Measurements from ENCODE around the gene IGSF21. TPM values are rescaled to one million over a fixed set of nuclear protein-coding genes. Genes with fewer than 3 reads are reported as not detected.

Gene IGSF21
- polyA plus RNA-seq, 2 donors, result 0.06 to 0.13 TPM

DNA sequence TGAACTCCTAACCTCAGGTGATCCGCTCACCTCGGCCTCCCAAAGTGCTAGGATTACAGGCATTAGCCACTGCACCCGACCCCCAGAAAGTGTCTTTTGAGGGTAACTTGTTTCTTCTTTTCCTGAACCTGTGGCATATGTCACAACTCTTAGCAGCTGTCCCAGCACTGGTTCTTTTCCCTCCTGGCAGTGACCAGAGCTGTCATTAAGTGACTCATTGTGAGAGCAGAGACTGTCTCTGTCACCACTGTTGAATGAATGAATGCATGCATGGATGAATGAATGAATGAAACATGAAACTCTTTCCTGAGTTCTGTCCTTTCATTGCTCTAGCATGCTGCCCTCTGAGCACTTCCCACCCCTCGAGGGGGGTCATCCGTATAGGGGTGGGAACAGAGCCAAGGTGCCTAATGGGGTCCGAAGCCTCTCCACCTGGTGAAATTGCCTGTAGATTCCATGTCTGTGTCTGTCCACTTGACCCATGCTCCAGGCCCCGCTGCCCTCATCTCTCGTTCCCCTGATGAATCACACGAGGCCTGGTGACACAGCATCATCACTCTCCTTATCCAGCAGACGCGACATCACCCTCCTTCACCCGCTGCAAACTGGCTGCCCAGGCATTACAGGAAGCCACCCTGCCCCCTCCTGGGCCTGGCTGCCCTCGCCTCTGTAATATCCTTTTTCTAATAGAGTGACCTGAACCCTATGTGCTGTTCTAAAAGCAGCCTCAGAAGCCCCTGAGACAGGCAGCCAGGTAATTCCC, 75.0 kb downstream of the IGSF21 start:
- H3K27me3 ChIP-seq (ENCODE audit: control insufficient read depth in 1 of 2, insufficient read depth in 2 of 2, low read length in 2 of 2), result peaks cover 0 to 4% of the 10 kb centered on the region in 2 donors
- no peak overlapping the region for H3K27ac ChIP-seq (ENCODE audit: low read depth in 2 of 2, low read length in 1 of 2)
- no peaks in the 10 kb centered on the region for H3K9me3 ChIP-seq (ENCODE audit: control insufficient read depth in 2 of 2, insufficient read depth in 1 of 2, low read depth in 1 of 2, low read length in 1 of 2)
- H3K4me1 ChIP-seq (ENCODE audit: control insufficient read depth in 2 of 2, insufficient read depth in 2 of 2, low read length in 1 of 2), result no peaks in the 10 kb centered on the region
- 41 to 45% methylated on average over 13 of the region's 13 CpGs for WGBS, 2 donors
- no peaks in the 10 kb centered on the region for H3K36me3 ChIP-seq (ENCODE audit: control insufficient read depth in 2 of 2, insufficient read depth in 2 of 2, low read length in 1 of 2)
- H3K4me3 ChIP-seq (ENCODE audit: low read depth in 1 of 2, low read length in 2 of 2), result no peak overlapping the region

DNA sequence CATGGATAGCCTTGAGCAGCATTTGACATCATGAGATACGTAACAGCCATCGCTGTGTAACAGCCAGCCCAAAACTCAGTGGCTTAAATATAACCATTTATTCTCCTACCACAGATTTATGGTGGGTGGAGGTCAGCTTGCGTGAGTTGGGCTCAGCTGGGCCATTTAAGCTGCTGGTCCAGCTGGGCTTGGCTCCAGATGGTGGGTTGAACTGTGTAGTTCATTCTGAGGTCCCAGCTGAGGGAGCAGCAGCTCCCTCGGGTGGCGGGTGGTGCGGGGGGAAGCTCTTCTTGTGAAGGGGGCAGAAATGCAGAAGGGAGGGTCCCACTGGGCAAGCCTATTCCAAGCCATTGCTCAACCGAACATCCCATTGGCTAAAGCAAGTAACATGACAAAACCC, 75.9 kb downstream of the IGSF21 start:
- WGBS, 2 donors, result 75 to 78% methylated on average over 7 of the region's 7 CpGs
- Histone ChIP-seq H3K27me3 (ENCODE audit: control insufficient read depth in 1 of 2, insufficient read depth in 2 of 2, low read length in 2 of 2) (peaks cover 0 to 4% of the 10 kb centered on the region in 2 donors), H3K27ac (ENCODE audit: low read depth in 2 of 2, low read length in 1 of 2) (no peak overlapping the region)

DNA sequence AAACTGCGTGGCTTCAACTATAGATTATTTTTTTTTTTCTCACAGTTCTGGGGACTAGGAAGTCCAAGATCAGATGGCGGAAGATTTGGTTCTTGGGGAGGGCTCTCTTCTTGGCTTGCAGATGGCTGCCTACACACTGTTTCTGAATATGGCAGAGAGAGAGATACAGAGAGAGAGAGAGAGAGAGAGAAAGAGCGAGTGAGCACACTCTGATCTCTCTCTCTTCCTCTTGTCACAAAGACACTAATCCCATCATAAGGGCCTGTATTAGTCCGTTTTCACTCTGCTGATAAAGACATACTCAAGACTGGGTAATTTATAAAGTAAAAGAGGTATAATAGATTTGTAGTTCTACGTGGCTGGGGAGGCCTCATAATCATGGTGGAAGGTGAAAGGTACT, 79.5 kb downstream of the IGSF21 start:
- Histone ChIP-seq H3K27ac (ENCODE audit: low read depth in 2 of 2, low read length in 1 of 2) (no peak overlapping the region), H3K4me3 (ENCODE audit: low read depth in 1 of 2, low read length in 2 of 2) (no peak overlapping the region), H3K27me3 (ENCODE audit: control insufficient read depth in 1 of 2, insufficient read depth in 2 of 2, low read length in 2 of 2) (peaks cover 0 to 4% of the 10 kb centered on the region in 2 donors), H3K36me3 (ENCODE audit: control insufficient read depth in 2 of 2, insufficient read depth in 2 of 2, low read length in 1 of 2) (no peaks in the 10 kb centered on the region), H3K4me1 (ENCODE audit: control insufficient read depth in 2 of 2, insufficient read depth in 2 of 2, low read length in 1 of 2) (no peaks in the 10 kb centered on the region), H3K9me3 (ENCODE audit: control insufficient read depth in 2 of 2, insufficient read depth in 1 of 2, low read depth in 1 of 2, low read length in 1 of 2) (no peaks in the 10 kb centered on the region)
- 73 to 76% methylated on average over 5 of the region's 5 CpGs for WGBS, 2 donors

More for the DNA sequence above, 75.9 kb downstream of the IGSF21 start:
- Histone ChIP-seq H3K9me3 (ENCODE audit: control insufficient read depth in 2 of 2, insufficient read depth in 1 of 2, low read depth in 1 of 2, low read length in 1 of 2) (no peaks in the 10 kb centered on the region), H3K4me1 (ENCODE audit: control insufficient read depth in 2 of 2, insufficient read depth in 2 of 2, low read length in 1 of 2) (no peaks in the 10 kb centered on the region), H3K4me3 (ENCODE audit: low read depth in 1 of 2, low read length in 2 of 2) (no peak overlapping the region), H3K36me3 (ENCODE audit: control insufficient read depth in 2 of 2, insufficient read depth in 2 of 2, low read length in 1 of 2) (no peaks in the 10 kb centered on the region)

DNA sequence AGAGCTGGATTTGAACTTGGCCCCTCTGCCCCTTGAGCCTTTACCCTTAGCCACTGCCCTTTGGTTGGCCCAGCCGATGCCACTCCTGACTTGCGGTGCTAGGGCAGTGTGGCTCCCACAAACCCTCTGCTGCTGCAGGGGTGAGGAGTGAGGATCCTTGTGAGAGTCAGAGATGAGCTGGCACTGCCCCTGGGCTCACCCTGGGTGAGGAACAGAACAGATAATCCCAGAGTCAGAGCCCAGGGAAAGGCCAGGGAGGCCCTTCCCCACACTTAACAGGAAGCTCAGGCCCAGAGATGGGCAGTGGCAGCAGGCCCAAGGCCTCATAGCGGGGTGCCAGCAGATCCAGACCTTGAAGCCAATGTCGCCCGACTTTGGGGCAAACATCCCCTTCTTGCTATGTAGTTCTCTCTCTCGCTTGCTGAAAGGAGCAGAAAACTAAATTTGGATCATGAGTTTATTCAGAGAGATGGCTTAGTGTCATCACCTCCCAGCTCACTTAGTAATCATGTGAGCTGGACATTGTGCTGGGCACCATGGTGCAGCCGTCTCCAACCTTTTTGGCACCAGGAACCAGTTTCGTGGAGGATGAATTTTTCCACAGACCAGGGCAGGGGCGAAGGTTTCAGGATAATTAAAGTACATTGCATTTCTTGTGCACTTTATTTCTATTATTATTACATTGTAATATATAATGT, 81.4 kb downstream of the IGSF21 start:
- no peak overlapping the region for H3K27ac ChIP-seq (ENCODE audit: low read depth in 2 of 2, low read length in 1 of 2)
- H3K4me3 ChIP-seq (ENCODE audit: low read depth in 1 of 2, low read length in 2 of 2), result no peak overlapping the region
- no peaks in the 10 kb centered on the region for H3K4me1 ChIP-seq (ENCODE audit: control insufficient read depth in 2 of 2, insufficient read depth in 2 of 2, low read length in 1 of 2)
- H3K27me3 ChIP-seq (ENCODE audit: control insufficient read depth in 1 of 2, insufficient read depth in 2 of 2, low read length in 2 of 2), result peaks cover 0 to 4% of the 10 kb centered on the region in 2 donors
- WGBS, 2 donors, result 84 to 90% methylated on average over 9 of the region's 9 CpGs
- H3K36me3 ChIP-seq (ENCODE audit: control insufficient read depth in 2 of 2, insufficient read depth in 2 of 2, low read length in 1 of 2), result no peaks in the 10 kb centered on the region
- H3K9me3 ChIP-seq (ENCODE audit: control insufficient read depth in 2 of 2, insufficient read depth in 1 of 2, low read depth in 1 of 2, low read length in 1 of 2), result no peaks in the 10 kb centered on the region

DNA sequence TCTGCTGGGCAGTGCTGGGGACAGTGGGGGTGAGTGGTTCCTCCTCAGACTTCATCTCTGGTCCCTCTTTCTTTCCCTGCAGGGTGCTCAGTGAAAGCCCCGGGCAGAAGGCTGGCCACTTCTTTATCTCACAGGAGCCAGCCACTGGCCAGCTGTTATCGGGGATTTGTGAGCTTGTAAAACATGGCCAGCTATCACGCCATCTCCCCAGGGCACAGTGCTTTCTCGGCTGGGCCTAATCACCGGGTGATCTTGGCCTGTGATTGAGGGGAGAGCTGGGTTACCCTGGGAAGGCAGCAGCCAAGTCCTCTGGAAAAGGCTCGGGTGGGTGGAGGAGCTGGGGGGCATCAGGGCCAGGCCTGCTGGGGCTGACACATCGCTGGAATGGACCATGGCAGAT, 83.0 kb downstream of the IGSF21 start:
- Histone ChIP-seq H3K4me1 (ENCODE audit: control insufficient read depth in 2 of 2, insufficient read depth in 2 of 2, low read length in 1 of 2) (no peaks in the 10 kb centered on the region), H3K27me3 (ENCODE audit: control insufficient read depth in 1 of 2, insufficient read depth in 2 of 2, low read length in 2 of 2) (peaks cover 0 to 10% of the 10 kb centered on the region in 2 donors), H3K9me3 (ENCODE audit: control insufficient read depth in 2 of 2, insufficient read depth in 1 of 2, low read depth in 1 of 2, low read length in 1 of 2) (no peaks in the 10 kb centered on the region), H3K27ac (ENCODE audit: low read depth in 2 of 2, low read length in 1 of 2) (no peak overlapping the region), H3K4me3 (ENCODE audit: low read depth in 1 of 2, low read length in 2 of 2) (no peak overlapping the region), H3K36me3 (ENCODE audit: control insufficient read depth in 2 of 2, insufficient read depth in 2 of 2, low read length in 1 of 2) (no peaks in the 10 kb centered on the region)
- WGBS, 2 donors, result 36 to 37% methylated on average over 6 to 7 of the region's 7 CpGs

DNA sequence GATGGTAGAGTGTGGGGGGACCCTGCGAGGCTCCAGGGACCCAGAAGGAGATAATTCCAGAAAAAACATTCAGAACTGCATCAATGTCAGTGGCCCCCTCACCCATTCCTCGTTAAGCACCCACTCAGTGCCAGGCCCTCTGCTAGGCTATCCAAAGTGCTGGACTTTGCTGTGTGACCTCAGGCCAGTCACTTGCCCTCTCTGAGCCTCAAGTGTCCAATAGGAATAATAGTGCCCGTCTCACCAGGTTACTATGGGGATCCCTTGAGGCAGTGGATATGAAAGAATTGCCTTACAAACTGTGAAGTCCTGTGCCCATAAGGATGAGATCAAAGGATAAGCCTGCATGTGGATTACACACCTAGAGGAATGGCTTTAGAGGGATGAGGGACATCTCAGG, 83.4 kb downstream of the IGSF21 start:
- Histone ChIP-seq H3K9me3 (ENCODE audit: control insufficient read depth in 2 of 2, insufficient read depth in 1 of 2, low read depth in 1 of 2, low read length in 1 of 2) (no peaks in the 10 kb centered on the region), H3K27me3 (ENCODE audit: control insufficient read depth in 1 of 2, insufficient read depth in 2 of 2, low read length in 2 of 2) (peaks cover 0 to 7% of the 10 kb centered on the region in 2 donors), H3K4me3 (ENCODE audit: low read depth in 1 of 2, low read length in 2 of 2) (no peak overlapping the region), H3K27ac (ENCODE audit: low read depth in 2 of 2, low read length in 1 of 2) (no peak overlapping the region), H3K36me3 (ENCODE audit: control insufficient read depth in 2 of 2, insufficient read depth in 2 of 2, low read length in 1 of 2) (no peaks in the 10 kb centered on the region), H3K4me1 (ENCODE audit: control insufficient read depth in 2 of 2, insufficient read depth in 2 of 2, low read length in 1 of 2) (no peaks in the 10 kb centered on the region)
- 69 to 78% methylated on average over 3 of the region's 3 CpGs for WGBS, 2 donors

DNA sequence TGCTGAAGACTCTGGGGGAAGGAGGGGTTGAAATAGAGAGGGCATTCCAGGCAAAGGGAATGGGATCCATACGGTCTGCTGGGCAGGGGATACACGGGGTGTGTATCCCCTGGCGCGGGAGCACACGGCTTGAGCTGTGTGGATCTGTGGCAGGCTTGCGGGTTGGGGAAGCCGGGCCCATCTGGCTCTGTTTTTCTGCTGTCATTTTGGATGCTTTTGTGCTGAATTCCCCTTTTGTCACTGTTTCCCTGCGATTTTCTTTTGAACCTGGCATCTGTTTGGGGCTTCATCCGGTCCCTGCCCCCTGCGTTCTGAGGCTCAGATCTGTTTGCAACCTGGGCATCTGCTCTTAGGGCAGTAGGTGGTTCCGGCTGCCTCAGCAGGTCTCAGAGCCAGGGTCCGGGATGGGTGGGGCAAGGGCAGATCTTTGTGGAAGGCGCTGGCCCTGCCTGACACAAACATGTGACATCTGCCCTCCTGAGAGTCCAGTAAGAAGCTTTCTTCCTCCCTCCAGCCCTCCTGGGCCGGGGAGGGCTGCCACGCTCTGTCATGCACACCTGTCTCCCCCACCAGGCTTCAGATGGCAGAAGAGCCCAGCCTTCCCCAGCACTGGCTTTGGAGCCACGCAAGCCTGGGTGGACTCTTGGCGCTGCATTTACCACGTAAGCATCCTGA, 84.0 kb downstream of the IGSF21 start:
- peaks cover 0 to 7% of the 10 kb centered on the region in 2 donors for H3K27me3 ChIP-seq (ENCODE audit: control insufficient read depth in 1 of 2, insufficient read depth in 2 of 2, low read length in 2 of 2)
- H3K9me3 ChIP-seq (ENCODE audit: control insufficient read depth in 2 of 2, insufficient read depth in 1 of 2, low read depth in 1 of 2, low read length in 1 of 2), result no peaks in the 10 kb centered on the region
- no peaks in the 10 kb centered on the region for H3K36me3 ChIP-seq (ENCODE audit: control insufficient read depth in 2 of 2, insufficient read depth in 2 of 2, low read length in 1 of 2)
- H3K27ac ChIP-seq (ENCODE audit: low read depth in 2 of 2, low read length in 1 of 2), result no peak overlapping the region
- H3K4me3 ChIP-seq (ENCODE audit: low read depth in 1 of 2, low read length in 2 of 2), result no peak overlapping the region
- H3K4me1 ChIP-seq (ENCODE audit: control insufficient read depth in 2 of 2, insufficient read depth in 2 of 2, low read length in 1 of 2), result no peaks in the 10 kb centered on the region
- WGBS, 2 donors, result 54 to 60% methylated on average over 14 to 18 of the region's 18 CpGs

DNA sequence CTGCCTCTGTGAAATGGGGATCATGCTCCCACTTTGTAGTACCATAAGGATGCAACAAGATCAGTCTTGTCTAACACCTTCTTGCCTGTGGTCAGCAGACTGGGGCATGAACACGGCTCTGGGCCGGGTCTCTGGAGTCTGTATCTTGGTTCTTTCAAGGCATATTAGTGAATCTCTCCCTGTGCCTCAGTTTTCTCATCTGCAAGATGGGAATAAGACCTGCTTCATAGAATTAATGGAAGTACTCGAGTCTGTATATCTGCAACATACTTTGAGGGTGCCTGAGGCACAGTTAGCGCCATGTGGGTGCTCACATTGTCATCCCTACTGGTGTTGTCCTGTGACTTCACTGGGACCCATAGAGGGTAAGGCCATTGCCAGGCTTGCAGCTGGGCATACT, 84.6 kb downstream of the IGSF21 start:
- peaks cover 5 to 7% of the 10 kb centered on the region in 2 donors for H3K27me3 ChIP-seq (ENCODE audit: control insufficient read depth in 1 of 2, insufficient read depth in 2 of 2, low read length in 2 of 2)
- H3K27ac ChIP-seq (ENCODE audit: low read depth in 2 of 2, low read length in 1 of 2), result no peak overlapping the region
- 56 to 60% methylated on average over 4 of the region's 4 CpGs for WGBS, 2 donors

DNA sequence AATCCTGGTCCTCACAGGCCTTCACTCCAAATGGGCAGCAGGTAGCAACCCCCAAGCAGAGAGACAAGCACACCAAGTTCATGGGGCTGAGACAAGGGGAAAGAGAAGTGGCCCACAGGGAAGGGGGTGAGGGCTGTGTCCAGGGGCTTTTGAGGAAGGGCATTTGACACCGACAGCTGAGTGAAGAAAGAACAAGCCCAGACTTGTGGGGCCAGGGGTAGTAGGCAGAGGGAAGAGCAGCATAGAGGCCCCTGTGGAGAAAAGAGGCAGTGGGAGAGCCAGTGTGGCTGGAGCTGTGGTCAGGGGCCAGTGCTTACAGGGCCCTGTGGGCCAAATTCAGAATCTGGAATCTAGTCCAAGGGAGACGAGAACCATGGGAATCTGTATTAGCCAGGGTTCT, 85.4 kb downstream of the IGSF21 start:
- Histone ChIP-seq H3K36me3 (ENCODE audit: control insufficient read depth in 2 of 2, insufficient read depth in 2 of 2, low read length in 1 of 2) (no peaks in the 10 kb centered on the region), H3K9me3 (ENCODE audit: control insufficient read depth in 2 of 2, insufficient read depth in 1 of 2, low read depth in 1 of 2, low read length in 1 of 2) (no peaks in the 10 kb centered on the region), H3K4me3 (ENCODE audit: low read depth in 1 of 2, low read length in 2 of 2) (no peak overlapping the region), H3K4me1 (ENCODE audit: control insufficient read depth in 2 of 2, insufficient read depth in 2 of 2, low read length in 1 of 2) (no peaks in the 10 kb centered on the region), H3K27ac (ENCODE audit: low read depth in 2 of 2, low read length in 1 of 2) (no peak overlapping the region), H3K27me3 (ENCODE audit: control insufficient read depth in 1 of 2, insufficient read depth in 2 of 2, low read length in 2 of 2) (peaks cover 7% of the 10 kb centered on the region in 2 donors)
- WGBS, 2 donors, result 55 to 62% methylated on average over 2 of the region's 2 CpGs

More for the DNA sequence above, 84.6 kb downstream of the IGSF21 start:
- Histone ChIP-seq H3K9me3 (ENCODE audit: control insufficient read depth in 2 of 2, insufficient read depth in 1 of 2, low read depth in 1 of 2, low read length in 1 of 2) (no peaks in the 10 kb centered on the region), H3K4me3 (ENCODE audit: low read depth in 1 of 2, low read length in 2 of 2) (no peak overlapping the region), H3K4me1 (ENCODE audit: control insufficient read depth in 2 of 2, insufficient read depth in 2 of 2, low read length in 1 of 2) (no peaks in the 10 kb centered on the region), H3K36me3 (ENCODE audit: control insufficient read depth in 2 of 2, insufficient read depth in 2 of 2, low read length in 1 of 2) (no peaks in the 10 kb centered on the region)
